Gastrocnemius medialis (tissue), 4 donors: ENCODE data around the gene CACNA1H.

ENCODE experiments used
- POLR2A ChIP-seq, 2 donors: fragments of 450-650 bp; IDR thresholded peaks; one replicate each; pipeline ENCODE4 v1.6.1; 2017; ENCODE audit warnings: antibody characterized with exemption in 2 of 2, mild to moderate bottlenecking in 2 of 2, moderate library complexity in 2 of 2
- TF ChIP-seq, protein P1 (sequence below), 5 experiments: fragments of 450-650 bp in 3 of 5; fragments of 200-600 bp in 2 of 5; sonication (generic) in 2 of 5; IDR thresholded peaks in 4 of 5; conservative IDR thresholded peaks in 1 of 5; 1 replicate in 4 of 5; 2 replicates in 1 of 5; pipeline ENCODE4 v1.5.1; 2016 to 2019; ENCODE audit warnings: antibody characterized with exemption in 5 of 5, mild to moderate bottlenecking in 3 of 5, moderate library complexity in 3 of 5

DNA sequence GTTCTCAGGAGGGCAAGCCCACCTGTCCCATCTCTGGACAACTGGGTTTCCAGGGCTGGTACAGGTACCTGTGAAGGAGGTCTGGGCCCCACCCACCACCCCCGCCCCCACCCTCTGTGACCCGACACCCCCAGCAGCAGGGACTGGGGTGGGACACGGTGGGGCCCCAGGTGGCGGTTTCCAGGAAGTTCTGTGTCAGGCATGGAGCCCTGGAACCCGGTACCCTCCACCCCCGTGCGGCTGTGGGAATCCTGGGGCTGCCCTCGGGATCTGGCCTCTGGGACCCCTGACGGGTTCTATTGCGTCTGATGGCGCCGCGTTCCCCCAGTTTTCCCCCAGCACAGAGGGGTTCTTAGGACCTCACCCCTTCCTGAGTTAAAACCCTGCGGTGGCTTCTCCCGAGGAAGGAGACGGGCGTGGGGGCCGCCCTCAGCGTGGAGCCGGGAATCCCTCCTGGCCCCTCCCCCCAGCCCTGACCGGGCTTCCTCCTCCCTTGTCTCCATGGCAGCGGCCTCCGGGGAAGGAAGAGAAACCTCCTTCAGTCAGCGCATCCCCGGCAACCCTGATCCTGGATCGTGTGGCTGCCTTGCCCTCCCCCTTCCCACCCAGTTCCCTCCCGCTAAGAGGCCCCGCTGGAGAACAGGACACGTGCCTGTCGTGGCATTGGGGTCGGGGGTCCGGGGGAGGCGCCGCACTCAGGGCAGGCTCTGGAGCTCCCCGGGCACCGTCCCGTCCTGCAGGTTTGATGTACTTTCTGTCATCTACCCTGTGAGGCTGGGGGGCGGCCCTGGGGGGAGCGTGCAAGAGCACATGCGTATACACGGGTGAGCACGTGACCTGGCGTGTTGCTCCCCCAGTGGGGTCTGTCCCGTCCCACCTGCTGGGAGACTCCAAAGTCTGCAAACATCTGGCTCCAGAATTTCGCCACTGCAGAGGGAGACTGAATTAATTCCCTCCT lies 30.3 kb downstream of the CACNA1H start:
- TF ChIP-seq, protein P1, sequence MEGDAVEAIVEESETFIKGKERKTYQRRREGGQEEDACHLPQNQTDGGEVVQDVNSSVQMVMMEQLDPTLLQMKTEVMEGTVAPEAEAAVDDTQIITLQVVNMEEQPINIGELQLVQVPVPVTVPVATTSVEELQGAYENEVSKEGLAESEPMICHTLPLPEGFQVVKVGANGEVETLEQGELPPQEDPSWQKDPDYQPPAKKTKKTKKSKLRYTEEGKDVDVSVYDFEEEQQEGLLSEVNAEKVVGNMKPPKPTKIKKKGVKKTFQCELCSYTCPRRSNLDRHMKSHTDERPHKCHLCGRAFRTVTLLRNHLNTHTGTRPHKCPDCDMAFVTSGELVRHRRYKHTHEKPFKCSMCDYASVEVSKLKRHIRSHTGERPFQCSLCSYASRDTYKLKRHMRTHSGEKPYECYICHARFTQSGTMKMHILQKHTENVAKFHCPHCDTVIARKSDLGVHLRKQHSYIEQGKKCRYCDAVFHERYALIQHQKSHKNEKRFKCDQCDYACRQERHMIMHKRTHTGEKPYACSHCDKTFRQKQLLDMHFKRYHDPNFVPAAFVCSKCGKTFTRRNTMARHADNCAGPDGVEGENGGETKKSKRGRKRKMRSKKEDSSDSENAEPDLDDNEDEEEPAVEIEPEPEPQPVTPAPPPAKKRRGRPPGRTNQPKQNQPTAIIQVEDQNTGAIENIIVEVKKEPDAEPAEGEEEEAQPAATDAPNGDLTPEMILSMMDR (IDR thresholded peaks at IDR 0.05 in 4 of 5, conservative IDR thresholded peaks at IDR 0.05 in 1 of 5): no peak
- no peak for TF ChIP-seq POLR2A (IDR thresholded peaks at IDR 0.05)
